GM23338 (cell line): Measurements from ENCODE around the gene CCDC134. TPM values are rescaled to one million over a fixed set of nuclear protein-coding genes. Genes with fewer than 3 reads are reported as not detected.

Source experiments
- ATAC-seq: fragments of 200-7000 bp; cut with Tn5 transposase; 3 replicates; pipeline ENCODE4 v1.9.1; 2020
- DNase-seq: peaks from one replicate; pipeline ENCODE4 v3.0.0-alpha.2; 2015; ENCODE audit warnings: low spot score
- H2AFZ ChIP-seq: fragments of 200-600 bp; sonication (generic); 2 replicates; pipeline ENCODE4 v1.8.0; 2016; ENCODE audit warnings: antibody characterized with exemption, mild to moderate bottlenecking, moderate library complexity
- H3F3A ChIP-seq: fragments of 200-600 bp; sonication (generic); replicated peaks from 2 replicates; pipeline ENCODE4 v1.8.0; 2017; ENCODE audit warnings: antibody characterized with exemption, mixed run types, low read depth
- H3K27ac ChIP-seq: fragments of 200-600 bp; sonication (generic); 2 replicates; pipeline ENCODE4 v1.6.1; 2016; ENCODE audit warnings: low read depth
- H3K27me3 ChIP-seq: fragments of 200-600 bp; sonication (generic); 2 replicates; pipeline ENCODE4 v1.8.0; 2016; ENCODE audit warnings: mild to moderate bottlenecking, mixed run types, moderate library complexity; ENCODE audit not compliant: insufficient read depth
- H3K36me3 ChIP-seq: fragments of 200-600 bp; sonication (generic); 2 replicates; pipeline ENCODE4 v1.8.0; 2016; ENCODE audit warnings: mild to moderate bottlenecking; ENCODE audit not compliant: insufficient read depth
- H3K4me1 ChIP-seq: fragments of 200-600 bp; sonication (generic); 2 replicates; pipeline ENCODE4 v1.8.0; 2016; ENCODE audit warnings: mild to moderate bottlenecking, moderate library complexity; ENCODE audit not compliant: insufficient read depth
- H3K4me2 ChIP-seq: fragments of 200-600 bp; sonication (generic); 2 replicates; pipeline ENCODE4 v1.7.1; 2017; ENCODE audit warnings: mixed run types
- H3K4me3 ChIP-seq: fragments of 200-600 bp; sonication (generic); 2 replicates; pipeline ENCODE4 v1.6.1; 2016; ENCODE audit warnings: mixed run types
- H3K79me2 ChIP-seq: fragments of 200-600 bp; sonication (generic); replicated peaks from 2 replicates; pipeline ENCODE4 v1.8.0; 2017; ENCODE audit warnings: mild to moderate bottlenecking; ENCODE audit not compliant: insufficient read depth
- H3K9me2 ChIP-seq: fragments of 200-600 bp; sonication (generic); 2 replicates; pipeline ENCODE4 v1.8.0; 2017; ENCODE audit not compliant: insufficient read depth
- H4K20me1 ChIP-seq: fragments of 200-600 bp; sonication (generic); replicated peaks from 2 replicates; pipeline ENCODE4 v1.8.0; 2017; ENCODE audit warnings: mild to moderate bottlenecking; ENCODE audit not compliant: insufficient read depth
- H3K27ac Mint-ChIP-seq: 2 replicates; pipeline ENCODE4 v1.8.0; 2020; ENCODE audit warnings: inconsistent platforms, mild to moderate bottlenecking, moderate library complexity, mixed read lengths
- H3K27me3 Mint-ChIP-seq: 3 replicates; pipeline ENCODE4 v1.8.0; 2022; ENCODE audit warnings: low read depth, mild to moderate bottlenecking, moderate library complexity, mixed read lengths, inconsistent platforms; ENCODE audit not compliant: insufficient read depth, poor library complexity
- H3K36me3 Mint-ChIP-seq: 3 replicates; pipeline ENCODE4 v1.8.0; 2021; ENCODE audit warnings: low read depth, mild to moderate bottlenecking, inconsistent platforms, moderate library complexity, mixed read lengths
- H3K4me1 Mint-ChIP-seq: 3 replicates; pipeline ENCODE4 v1.8.0; 2020; ENCODE audit warnings: mild to moderate bottlenecking, inconsistent platforms, mixed read lengths
- H3K4me3 Mint-ChIP-seq: 3 replicates; pipeline ENCODE4 v1.8.0; 2021; ENCODE audit warnings: moderate library complexity, mild to moderate bottlenecking, inconsistent platforms, mixed read lengths
- H3K9me3 Mint-ChIP-seq: 3 replicates; pipeline ENCODE4 v1.8.0; 2020; ENCODE audit warnings: moderate library complexity, mild to moderate bottlenecking, inconsistent platforms, mixed read lengths
- CREB1 ChIP-seq: fragments of 250-450 bp; sonication (Bioruptor Pico); IDR thresholded peaks from 2 replicates; pipeline ENCODE4 v1.5.0; 2020; ENCODE audit warnings: low read depth, mild to moderate bottlenecking, moderate library complexity
- JUNB ChIP-seq: IDR thresholded peaks from one replicate; pipeline ENCODE4 v1.6.1; 2016; ENCODE audit warnings: antibody characterized with exemption; ENCODE audit not compliant: unreplicated experiment
- NANOG ChIP-seq: IDR thresholded peaks from 2 replicates; pipeline ENCODE4 v1.6.1; 2016; ENCODE audit warnings: antibody characterized with exemption, borderline replicate concordance
- STAT1 ChIP-seq: IDR thresholded peaks from one replicate; pipeline ENCODE4 v1.6.1; 2016; ENCODE audit warnings: antibody characterized with exemption; ENCODE audit not compliant: unreplicated experiment
- ZNF331 ChIP-seq: fragments of 250-450 bp; sonication (Bioruptor Pico); IDR thresholded peaks from 2 replicates; pipeline ENCODE4 v1.5.0; 2020; ENCODE audit warnings: low read depth, mild to moderate bottlenecking, moderate library complexity
- polyA plus RNA-seq: library from polyadenylated mRNA; unstranded; fragments of >200 nt; fragmentation: Nextera tagmentation; extraction: Ambion mirVana; gene quantifications from 2 replicates; pipeline ENCODE4 v1.2.1, GENCODE V29; 2016
- total RNA-seq: library from RNA; depleted of rRNA; stranded (reverse); fragments of >200 nt; shearing (Covaris generic); gene quantifications from 2 replicates; pipeline ENCODE4 v1.2.3, GENCODE V29; 2014
- TF ChIP-seq, protein P1 (sequence below): fragments of 250-450 bp; sonication (Bioruptor Pico); IDR thresholded peaks from 2 replicates; pipeline ENCODE4 v1.5.0; 2020; ENCODE audit warnings: mild to moderate bottlenecking, moderate library complexity
- TF ChIP-seq, protein P2 (sequence below): IDR thresholded peaks from one replicate; pipeline ENCODE4 v1.6.1; 2018; ENCODE audit warnings: antibody characterized with exemption; ENCODE audit not compliant: unreplicated experiment
- TF ChIP-seq, protein P3 (sequence below), 2 experiments: fragments of 200-600 bp in 1 of 2; sonication (generic) in 1 of 2; conservative IDR thresholded peaks; 2 replicates each; pipeline versions ENCODE4 v1.5.1 to v1.6.1; 2016 to 2017; ENCODE audit warnings: antibody characterized with exemption in 2 of 2, low read depth in 2 of 2, mild to moderate bottlenecking in 2 of 2, moderate library complexity in 1 of 2
- TF ChIP-seq, protein P4 (sequence below): IDR thresholded peaks from 2 replicates; pipeline ENCODE4 v1.6.1; 2016; ENCODE audit warnings: antibody characterized with exemption

CCDC134 gene
- total and polyA plus RNA-seq, 2 experiments from 2014 or later: 2.7 to 24.5 TPM

DNA sequence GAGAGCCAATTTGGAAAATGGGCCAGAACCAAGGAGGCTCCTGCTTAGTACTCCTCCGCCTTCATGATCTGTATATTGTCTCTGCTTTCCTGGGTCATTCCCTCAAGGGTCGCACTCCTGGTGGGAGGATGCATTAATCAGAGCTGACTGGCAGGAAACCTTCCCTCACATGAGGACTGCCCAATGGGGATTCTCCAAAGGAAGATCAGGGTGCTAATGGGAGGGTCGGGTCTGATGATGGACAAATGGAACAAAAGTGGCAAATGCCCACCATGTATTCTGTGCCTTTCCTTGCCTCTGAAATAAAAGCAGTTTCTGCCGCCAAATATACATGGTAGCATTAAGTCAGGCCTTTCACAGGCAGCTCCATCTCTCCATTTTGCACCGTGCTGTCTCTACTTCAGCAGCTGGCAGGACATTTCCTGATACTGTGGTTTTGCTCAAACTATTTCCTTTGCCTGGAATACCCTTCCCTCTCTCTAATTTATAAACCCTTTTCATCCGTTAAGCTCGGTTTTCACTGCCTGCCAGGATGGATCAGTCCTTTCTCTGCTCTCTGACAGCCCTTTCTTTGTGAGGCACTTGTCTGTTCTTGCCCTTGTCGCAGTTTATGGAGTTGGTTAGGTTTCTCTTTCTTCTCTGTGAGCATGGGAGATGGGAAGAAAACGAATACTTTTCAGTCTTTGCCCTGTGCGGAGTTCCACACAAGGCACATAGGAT lies 45.9 kb downstream of the CCDC134 start:
- H3K9me3 Mint-ChIP-seq: no peaks in the 10 kb centered on the region
- DNase-seq: peak; percentile 36
- peak; percentile 73 for ATAC-seq
- H3K27me3 ChIP-seq: no peaks in the 10 kb centered on the region
- peaks cover 39% of the 10 kb centered on the region for H3K4me1 Mint-ChIP-seq
- no peak overlapping the region for H2AFZ ChIP-seq
- H3K79me2 ChIP-seq: peaks cover 100% of the 10 kb centered on the region
- peaks cover 56% of the 10 kb centered on the region for H3K4me1 ChIP-seq
- TF ChIP-seq ZNF331 (no peak), STAT1 (no peak), CREB1 (CRISPR knock-in tag) (no peak), JUNB (no peak), NANOG (no peak)
- TF ChIP-seq, protein P1, sequence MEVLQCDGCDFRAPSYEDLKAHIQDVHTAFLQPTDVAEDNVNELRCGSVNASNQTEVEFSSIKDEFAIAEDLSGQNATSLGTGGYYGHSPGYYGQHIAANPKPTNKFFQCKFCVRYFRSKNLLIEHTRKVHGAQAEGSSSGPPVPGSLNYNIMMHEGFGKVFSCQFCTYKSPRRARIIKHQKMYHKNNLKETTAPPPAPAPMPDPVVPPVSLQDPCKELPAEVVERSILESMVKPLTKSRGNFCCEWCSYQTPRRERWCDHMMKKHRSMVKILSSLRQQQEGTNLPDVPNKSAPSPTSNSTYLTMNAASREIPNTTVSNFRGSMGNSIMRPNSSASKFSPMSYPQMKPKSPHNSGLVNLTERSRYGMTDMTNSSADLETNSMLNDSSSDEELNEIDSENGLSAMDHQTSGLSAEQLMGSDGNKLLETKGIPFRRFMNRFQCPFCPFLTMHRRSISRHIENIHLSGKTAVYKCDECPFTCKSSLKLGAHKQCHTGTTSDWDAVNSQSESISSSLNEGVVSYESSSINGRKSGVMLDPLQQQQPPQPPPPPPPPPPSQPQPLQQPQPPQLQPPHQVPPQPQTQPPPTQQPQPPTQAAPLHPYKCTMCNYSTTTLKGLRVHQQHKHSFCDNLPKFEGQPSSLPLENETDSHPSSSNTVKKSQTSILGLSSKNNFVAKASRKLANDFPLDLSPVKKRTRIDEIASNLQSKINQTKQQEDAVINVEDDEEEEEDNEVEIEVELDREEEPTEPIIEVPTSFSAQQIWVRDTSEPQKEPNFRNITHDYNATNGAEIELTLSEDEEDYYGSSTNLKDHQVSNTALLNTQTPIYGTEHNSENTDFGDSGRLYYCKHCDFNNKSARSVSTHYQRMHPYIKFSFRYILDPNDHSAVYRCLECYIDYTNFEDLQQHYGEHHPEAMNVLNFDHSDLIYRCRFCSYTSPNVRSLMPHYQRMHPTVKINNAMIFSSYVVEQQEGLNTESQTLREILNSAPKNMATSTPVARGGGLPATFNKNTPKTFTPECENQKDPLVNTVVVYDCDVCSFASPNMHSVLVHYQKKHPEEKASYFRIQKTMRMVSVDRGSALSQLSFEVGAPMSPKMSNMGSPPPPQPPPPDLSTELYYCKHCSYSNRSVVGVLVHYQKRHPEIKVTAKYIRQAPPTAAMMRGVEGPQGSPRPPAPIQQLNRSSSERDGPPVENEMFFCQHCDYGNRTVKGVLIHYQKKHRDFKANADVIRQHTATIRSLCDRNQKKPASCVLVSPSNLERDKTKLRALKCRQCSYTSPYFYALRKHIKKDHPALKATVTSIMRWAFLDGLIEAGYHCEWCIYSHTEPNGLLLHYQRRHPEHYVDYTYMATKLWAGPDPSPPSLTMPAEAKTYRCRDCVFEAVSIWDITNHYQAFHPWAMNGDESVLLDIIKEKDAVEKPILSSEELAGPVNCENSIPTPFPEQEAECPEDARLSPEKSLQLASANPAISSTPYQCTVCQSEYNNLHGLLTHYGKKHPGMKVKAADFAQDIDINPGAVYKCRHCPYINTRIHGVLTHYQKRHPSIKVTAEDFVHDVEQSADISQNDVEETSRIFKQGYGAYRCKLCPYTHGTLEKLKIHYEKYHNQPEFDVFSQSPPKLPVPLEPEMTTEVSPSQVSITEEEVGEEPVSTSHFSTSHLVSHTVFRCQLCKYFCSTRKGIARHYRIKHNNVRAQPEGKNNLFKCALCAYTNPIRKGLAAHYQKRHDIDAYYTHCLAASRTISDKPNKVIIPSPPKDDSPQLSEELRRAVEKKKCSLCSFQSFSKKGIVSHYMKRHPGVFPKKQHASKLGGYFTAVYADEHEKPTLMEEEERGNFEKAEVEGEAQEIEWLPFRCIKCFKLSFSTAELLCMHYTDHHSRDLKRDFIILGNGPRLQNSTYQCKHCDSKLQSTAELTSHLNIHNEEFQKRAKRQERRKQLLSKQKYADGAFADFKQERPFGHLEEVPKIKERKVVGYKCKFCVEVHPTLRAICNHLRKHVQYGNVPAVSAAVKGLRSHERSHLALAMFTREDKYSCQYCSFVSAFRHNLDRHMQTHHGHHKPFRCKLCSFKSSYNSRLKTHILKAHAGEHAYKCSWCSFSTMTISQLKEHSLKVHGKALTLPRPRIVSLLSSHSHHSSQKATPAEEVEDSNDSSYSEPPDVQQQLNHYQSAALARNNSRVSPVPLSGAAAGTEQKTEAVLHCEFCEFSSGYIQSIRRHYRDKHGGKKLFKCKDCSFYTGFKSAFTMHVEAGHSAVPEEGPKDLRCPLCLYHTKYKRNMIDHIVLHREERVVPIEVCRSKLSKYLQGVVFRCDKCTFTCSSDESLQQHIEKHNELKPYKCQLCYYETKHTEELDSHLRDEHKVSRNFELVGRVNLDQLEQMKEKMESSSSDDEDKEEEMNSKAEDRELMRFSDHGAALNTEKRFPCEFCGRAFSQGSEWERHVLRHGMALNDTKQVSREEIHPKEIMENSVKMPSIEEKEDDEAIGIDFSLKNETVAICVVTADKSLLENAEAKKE (CRISPR knock-in tag): no peak
- TF ChIP-seq, protein P2, sequence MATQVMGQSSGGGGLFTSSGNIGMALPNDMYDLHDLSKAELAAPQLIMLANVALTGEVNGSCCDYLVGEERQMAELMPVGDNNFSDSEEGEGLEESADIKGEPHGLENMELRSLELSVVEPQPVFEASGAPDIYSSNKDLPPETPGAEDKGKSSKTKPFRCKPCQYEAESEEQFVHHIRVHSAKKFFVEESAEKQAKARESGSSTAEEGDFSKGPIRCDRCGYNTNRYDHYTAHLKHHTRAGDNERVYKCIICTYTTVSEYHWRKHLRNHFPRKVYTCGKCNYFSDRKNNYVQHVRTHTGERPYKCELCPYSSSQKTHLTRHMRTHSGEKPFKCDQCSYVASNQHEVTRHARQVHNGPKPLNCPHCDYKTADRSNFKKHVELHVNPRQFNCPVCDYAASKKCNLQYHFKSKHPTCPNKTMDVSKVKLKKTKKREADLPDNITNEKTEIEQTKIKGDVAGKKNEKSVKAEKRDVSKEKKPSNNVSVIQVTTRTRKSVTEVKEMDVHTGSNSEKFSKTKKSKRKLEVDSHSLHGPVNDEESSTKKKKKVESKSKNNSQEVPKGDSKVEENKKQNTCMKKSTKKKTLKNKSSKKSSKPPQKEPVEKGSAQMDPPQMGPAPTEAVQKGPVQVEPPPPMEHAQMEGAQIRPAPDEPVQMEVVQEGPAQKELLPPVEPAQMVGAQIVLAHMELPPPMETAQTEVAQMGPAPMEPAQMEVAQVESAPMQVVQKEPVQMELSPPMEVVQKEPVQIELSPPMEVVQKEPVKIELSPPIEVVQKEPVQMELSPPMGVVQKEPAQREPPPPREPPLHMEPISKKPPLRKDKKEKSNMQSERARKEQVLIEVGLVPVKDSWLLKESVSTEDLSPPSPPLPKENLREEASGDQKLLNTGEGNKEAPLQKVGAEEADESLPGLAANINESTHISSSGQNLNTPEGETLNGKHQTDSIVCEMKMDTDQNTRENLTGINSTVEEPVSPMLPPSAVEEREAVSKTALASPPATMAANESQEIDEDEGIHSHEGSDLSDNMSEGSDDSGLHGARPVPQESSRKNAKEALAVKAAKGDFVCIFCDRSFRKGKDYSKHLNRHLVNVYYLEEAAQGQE: no peak
- TF ChIP-seq, protein P3, sequence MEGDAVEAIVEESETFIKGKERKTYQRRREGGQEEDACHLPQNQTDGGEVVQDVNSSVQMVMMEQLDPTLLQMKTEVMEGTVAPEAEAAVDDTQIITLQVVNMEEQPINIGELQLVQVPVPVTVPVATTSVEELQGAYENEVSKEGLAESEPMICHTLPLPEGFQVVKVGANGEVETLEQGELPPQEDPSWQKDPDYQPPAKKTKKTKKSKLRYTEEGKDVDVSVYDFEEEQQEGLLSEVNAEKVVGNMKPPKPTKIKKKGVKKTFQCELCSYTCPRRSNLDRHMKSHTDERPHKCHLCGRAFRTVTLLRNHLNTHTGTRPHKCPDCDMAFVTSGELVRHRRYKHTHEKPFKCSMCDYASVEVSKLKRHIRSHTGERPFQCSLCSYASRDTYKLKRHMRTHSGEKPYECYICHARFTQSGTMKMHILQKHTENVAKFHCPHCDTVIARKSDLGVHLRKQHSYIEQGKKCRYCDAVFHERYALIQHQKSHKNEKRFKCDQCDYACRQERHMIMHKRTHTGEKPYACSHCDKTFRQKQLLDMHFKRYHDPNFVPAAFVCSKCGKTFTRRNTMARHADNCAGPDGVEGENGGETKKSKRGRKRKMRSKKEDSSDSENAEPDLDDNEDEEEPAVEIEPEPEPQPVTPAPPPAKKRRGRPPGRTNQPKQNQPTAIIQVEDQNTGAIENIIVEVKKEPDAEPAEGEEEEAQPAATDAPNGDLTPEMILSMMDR (conservative IDR thresholded peaks at IDR 0.05; ENCODE audit: low read depth in 2 of 2): no peak
- TF ChIP-seq, protein P4, sequence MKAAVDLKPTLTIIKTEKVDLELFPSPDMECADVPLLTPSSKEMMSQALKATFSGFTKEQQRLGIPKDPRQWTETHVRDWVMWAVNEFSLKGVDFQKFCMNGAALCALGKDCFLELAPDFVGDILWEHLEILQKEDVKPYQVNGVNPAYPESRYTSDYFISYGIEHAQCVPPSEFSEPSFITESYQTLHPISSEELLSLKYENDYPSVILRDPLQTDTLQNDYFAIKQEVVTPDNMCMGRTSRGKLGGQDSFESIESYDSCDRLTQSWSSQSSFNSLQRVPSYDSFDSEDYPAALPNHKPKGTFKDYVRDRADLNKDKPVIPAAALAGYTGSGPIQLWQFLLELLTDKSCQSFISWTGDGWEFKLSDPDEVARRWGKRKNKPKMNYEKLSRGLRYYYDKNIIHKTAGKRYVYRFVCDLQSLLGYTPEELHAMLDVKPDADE: no peak
- H3K4me3 Mint-ChIP-seq: no peak overlapping the region
- peak overlapping the region; percentile 66 for H3K4me2 ChIP-seq
- peak overlapping the region; percentile 77 for H3K27ac ChIP-seq
- H3K27me3 Mint-ChIP-seq: peaks cover 12% of the 10 kb centered on the region
- peaks cover 8% of the 10 kb centered on the region; the same call in 1 of the 2 replicates for H3K36me3 ChIP-seq
- H3K4me3 ChIP-seq: 0 out of 2 replicates have a peak overlapping the region, but pooled peaks have one; percentile 15
- H4K20me1 ChIP-seq: peaks cover 68% of the 10 kb centered on the region
- H3F3A ChIP-seq: peaks cover 17% of the 10 kb centered on the region
- peak overlapping the region; percentile 38; the same call in 1 of the 2 replicates for H3K27ac Mint-ChIP-seq
- H3K36me3 Mint-ChIP-seq: peaks cover 19% of the 10 kb centered on the region; the same call in 2 of the 3 replicates
- H3K9me2 ChIP-seq: no peaks in the 10 kb centered on the region
